ENCODE results near the gene SCGB1C1.
"Not testable (repeated sequence)": the region's sequence is repeated elsewhere in the genome, so short reads cannot be mapped to it uniquely, and the experiment has no call there.

- TF ChIP-seq, protein P1, sequence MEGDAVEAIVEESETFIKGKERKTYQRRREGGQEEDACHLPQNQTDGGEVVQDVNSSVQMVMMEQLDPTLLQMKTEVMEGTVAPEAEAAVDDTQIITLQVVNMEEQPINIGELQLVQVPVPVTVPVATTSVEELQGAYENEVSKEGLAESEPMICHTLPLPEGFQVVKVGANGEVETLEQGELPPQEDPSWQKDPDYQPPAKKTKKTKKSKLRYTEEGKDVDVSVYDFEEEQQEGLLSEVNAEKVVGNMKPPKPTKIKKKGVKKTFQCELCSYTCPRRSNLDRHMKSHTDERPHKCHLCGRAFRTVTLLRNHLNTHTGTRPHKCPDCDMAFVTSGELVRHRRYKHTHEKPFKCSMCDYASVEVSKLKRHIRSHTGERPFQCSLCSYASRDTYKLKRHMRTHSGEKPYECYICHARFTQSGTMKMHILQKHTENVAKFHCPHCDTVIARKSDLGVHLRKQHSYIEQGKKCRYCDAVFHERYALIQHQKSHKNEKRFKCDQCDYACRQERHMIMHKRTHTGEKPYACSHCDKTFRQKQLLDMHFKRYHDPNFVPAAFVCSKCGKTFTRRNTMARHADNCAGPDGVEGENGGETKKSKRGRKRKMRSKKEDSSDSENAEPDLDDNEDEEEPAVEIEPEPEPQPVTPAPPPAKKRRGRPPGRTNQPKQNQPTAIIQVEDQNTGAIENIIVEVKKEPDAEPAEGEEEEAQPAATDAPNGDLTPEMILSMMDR (IDR thresholded peaks at IDR 0.05): not testable (repeated sequence)
- not testable (repeated sequence) for TF ChIP-seq POLR2A, POLR2AphosphoS5, EP300 (IDR thresholded peaks at IDR 0.05)
Observed at GRCh38 chr11:189200-189783, 3.6 kb upstream of the SCGB1C1 start.

Measured in sigmoid colon (tissue), 4 donors.